SK-N-SH treated with all-trans-retinoic acid at 6 μM for 48 hours (cell line): Measurements from ENCODE around the gene HMGN4.

Experiments used
- CSRNP3 ChIP-seq: fragments of 250-450 bp; sonication (Bioruptor Pico); IDR thresholded peaks from 2 replicates; pipeline ENCODE4 v1.5.1; 2021; ENCODE audit warnings: mild to moderate bottlenecking, moderate library complexity
- ZFP30 ChIP-seq: fragments of 450-650 bp; formaldehyde crosslinking; IDR thresholded peaks from 2 replicates; pipeline ENCODE4 v1.5.0; 2022; ENCODE audit warnings: mild to moderate bottlenecking, moderate library complexity

- no peak for TF ChIP-seq ZFP30
- TF ChIP-seq CSRNP3: no peak
Observed at GRCh38 chr6:26556263-26557070, 18.3 kb downstream of the HMGN4 start.
